GM12878 (cell line): ENCODE data around the gene CLCNKA. TPM values are rescaled to one million over a fixed set of nuclear protein-coding genes. Genes with fewer than 3 reads are reported as not detected.
A peak's percentile ranks its signal among the peaks of the same experiment; 100 is the strongest.
"Not testable (repeated sequence)": the region's sequence is repeated elsewhere in the genome, so short reads cannot be mapped to it uniquely, and the experiment has no call there.

Experiments
- ATAC-seq: fragments of 200-7000 bp; cut with Tn5 transposase; 3 replicates; pipeline ENCODE4 v1.9.1; 2020; ENCODE audit warnings: mild to moderate bottlenecking, moderate library complexity
- BruUV-seq: library from RNA; stranded (reverse); fragments of 400-500 nt; replicated peaks from 2 replicates; lab custom pipeline; 2021; lab: Mats Ljungman, UMichigan
- CTCF ChIA-PET: fragments of 300-600 bp; sonication (Branson Sonifier 250); formaldehyde crosslinking; extraction: SDS; loops from one replicate; lab custom pipeline; 2021; ENCODE audit warnings: inconsistent platforms; lab: Yijun Ruan, JAX
- POLR2A ChIA-PET: fragments of 350-600 bp; formaldehyde crosslinking; extraction: SDS; loops from one replicate; lab custom pipeline; 2021; ENCODE audit warnings: inconsistent platforms; lab: Charles Lee
- RAD21 ChIA-PET: fragments of 300-600 bp; sonication (Branson Sonifier 250); formaldehyde crosslinking; loops from one replicate; lab custom pipeline; 2023; ENCODE audit warnings: antibody characterized with exemption; ENCODE audit not compliant: unreplicated experiment; lab: Charles Lee
- SMC1A ChIA-PET: fragments of 300-600 bp; sonication (Branson Sonifier 250); formaldehyde crosslinking; loops from one replicate; lab custom pipeline; 2023; ENCODE audit not compliant: unreplicated experiment, uncharacterized antibody; lab: Charles Lee
- DNase-seq: peaks from one replicate; pipeline ENCODE4 v3.0.0-alpha.2; 2011; ENCODE audit warnings: low read depth, low spot score
- FAIRE-seq: peaks from 3 replicates; lab custom pipeline; 2011; peaks lifted over from hg19 to GRCh38; lab: Jason Lieb, UNC
- H2AFZ ChIP-seq: 2 replicates; pipeline ENCODE4 v1.6.0; 2011; ENCODE audit warnings: low read depth, low read length, control low read depth; ENCODE audit not compliant: control insufficient read depth
- H3K27ac ChIP-seq: 2 replicates; pipeline ENCODE4 v1.5.1; 2011; ENCODE audit warnings: control low read depth; ENCODE audit not compliant: control insufficient read depth, insufficient read depth
- H3K27me3 ChIP-seq, 2 experiments: replicated peaks in 1 of 2; 2 replicates each; pipeline versions ENCODE4 v1.6.0 to v1.6.1; 2011; ENCODE audit warnings: low read length in 1 of 2; ENCODE audit not compliant: control insufficient read depth in 2 of 2, insufficient read depth in 2 of 2
- H3K36me3 ChIP-seq, 2 experiments: 2 replicates each; pipeline ENCODE4 v1.5.1; 2011; ENCODE audit warnings: low read length in 1 of 2; ENCODE audit not compliant: control insufficient read depth in 2 of 2, insufficient read depth in 2 of 2
- H3K4me1 ChIP-seq: 2 replicates; pipeline ENCODE4 v1.6.1; 2011; ENCODE audit warnings: mild to moderate bottlenecking, low read length, moderate library complexity, mixed read lengths; ENCODE audit not compliant: control insufficient read depth, insufficient read depth
- H3K4me2 ChIP-seq: 2 replicates; pipeline ENCODE4 v1.6.0; 2011; ENCODE audit warnings: control low read depth; ENCODE audit not compliant: control insufficient read depth, insufficient read depth
- H3K4me3 ChIP-seq: fragments of 200-600 bp; sonication (generic); 2 replicates; pipeline ENCODE4 v1.5.1; 2016
- H3K79me2 ChIP-seq: 2 replicates; pipeline ENCODE4 v1.6.0; 2011; ENCODE audit warnings: low read length; ENCODE audit not compliant: control insufficient read depth, insufficient read depth
- H3K9ac ChIP-seq: 2 replicates; pipeline ENCODE4 v1.8.0; 2011; ENCODE audit warnings: low read length, control low read depth, mixed read lengths; ENCODE audit not compliant: control insufficient read depth, insufficient read depth
- H3K9me3 ChIP-seq: replicated peaks from 3 replicates; pipeline ENCODE4 v1.5.1; 2011; ENCODE audit warnings: mild to moderate bottlenecking, low read length; ENCODE audit not compliant: control insufficient read depth, insufficient read depth
- H4K20me1 ChIP-seq: 2 replicates; pipeline ENCODE4 v1.6.0; 2011; ENCODE audit not compliant: control insufficient read depth, insufficient read depth
- PAX8 ChIP-seq: fragments of 450-650 bp; IDR thresholded peaks from 2 replicates; pipeline ENCODE4 v1.6.1; 2017; ENCODE audit warnings: mild to moderate bottlenecking, moderate library complexity
- SMC3 ChIP-seq: IDR thresholded peaks from 2 replicates; pipeline ENCODE4 v1.6.1; 2011; ENCODE audit warnings: low read length, improper control_type of control experiment, borderline replicate concordance
- WGBS: methylation state at CpG from one replicate; pipeline ENCODE4 v1.1.6; 2016; ENCODE audit warnings: low lambda C conversion rate; ENCODE audit not compliant: insufficient replicate concordance, insufficient coverage; ENCODE audit errors: missing lambda C conversion rate; 5-methylcytosine and 5-hydroxymethylcytosine counted together
- in situ Hi-C: fragments of 300-500 bp; cut with MboI; formaldehyde crosslinking; loops from 9 replicates; pipeline ENCODE4 v1.14.3; 2018; ENCODE audit warnings: mixed read lengths
- intact Hi-C: fragments of 100-400 bp; cut with micrococcal nuclease; formaldehyde crosslinking; loops from one replicate; pipeline ENCODE4 v1.14.2; 2022; ENCODE audit not compliant: unreplicated experiment
- polyA plus RNA-seq, 11 experiments: library from polyadenylated mRNA; depleted of rRNA in 4 of 11; unstranded in 6 of 11; stranded (reverse) in 5 of 11; fragments of >200 nt; fragmentation: Nextera tagmentation in 4 of 11; fragmentation: Illumina TruSeq in 1 of 11; extraction: Ambion mirVana in 4 of 11; extraction: Trizol in 1 of 11; gene quantifications; 1 replicate in 1 of 11; 2 replicates in 10 of 11; pipeline versions ENCODE4 v1.2.1 to v1.2.3, GENCODE V29; 2011 to 2016; ENCODE audit warnings: inconsistent platforms in 2 of 11, missing spikeins in 2 of 11, low read depth in 1 of 11
- total RNA-seq, 4 experiments: library from RNA; depleted of rRNA in 3 of 4; stranded (reverse); fragments of >200 nt in 3 of 4; fragmentation: Illumina TruSeq in 1 of 4; extraction: Trizol in 1 of 4; gene quantifications; 2 replicates each; pipeline versions ENCODE4 v1.2.1 to v1.2.3, GENCODE V29; 2013 to 2021
- TF ChIP-seq, protein P1 (sequence below): fragments of 450-650 bp; IDR thresholded peaks from 2 replicates; pipeline ENCODE4 v1.6.1; 2017; ENCODE audit warnings: mild to moderate bottlenecking, moderate library complexity
- TF ChIP-seq, protein P2 (sequence below): fragments of 150-350 bp; IDR thresholded peaks from 2 replicates; pipeline ENCODE4 v1.6.1; 2014; ENCODE audit warnings: mild to moderate bottlenecking, low read depth, low read length
- TF ChIP-seq, protein P3 (sequence below): IDR thresholded peaks from 2 replicates; pipeline ENCODE4 v1.6.1; 2011; ENCODE audit warnings: mild to moderate bottlenecking, low read depth, low read length, moderate library complexity; ENCODE audit not compliant: insufficient replicate concordance
- TF ChIP-seq, protein P4 (sequence below), 3 experiments: IDR thresholded peaks in 2 of 3; conservative IDR thresholded peaks in 1 of 3; 2 replicates each; pipeline ENCODE4 v1.5.1; 2011; ENCODE audit warnings: low read depth in 3 of 3, low read length in 3 of 3, mild to moderate bottlenecking in 3 of 3, control low read depth in 2 of 3, moderate library complexity in 2 of 3, inconsistent platforms in 1 of 3, mixed read lengths in 1 of 3; ENCODE audit not compliant: control insufficient read depth in 2 of 3, insufficient read depth in 1 of 3; ENCODE audit errors: extremely low read depth in 1 of 3

The CLCNKA gene
- total and polyA plus RNA-seq, 10 of the 15 experiments (the other 5 are each of a cell fraction or from before 2014, with no cell fraction given) = 0.02 to 0.15 (median 0.08) TPM; not detected in 6

DNA sequence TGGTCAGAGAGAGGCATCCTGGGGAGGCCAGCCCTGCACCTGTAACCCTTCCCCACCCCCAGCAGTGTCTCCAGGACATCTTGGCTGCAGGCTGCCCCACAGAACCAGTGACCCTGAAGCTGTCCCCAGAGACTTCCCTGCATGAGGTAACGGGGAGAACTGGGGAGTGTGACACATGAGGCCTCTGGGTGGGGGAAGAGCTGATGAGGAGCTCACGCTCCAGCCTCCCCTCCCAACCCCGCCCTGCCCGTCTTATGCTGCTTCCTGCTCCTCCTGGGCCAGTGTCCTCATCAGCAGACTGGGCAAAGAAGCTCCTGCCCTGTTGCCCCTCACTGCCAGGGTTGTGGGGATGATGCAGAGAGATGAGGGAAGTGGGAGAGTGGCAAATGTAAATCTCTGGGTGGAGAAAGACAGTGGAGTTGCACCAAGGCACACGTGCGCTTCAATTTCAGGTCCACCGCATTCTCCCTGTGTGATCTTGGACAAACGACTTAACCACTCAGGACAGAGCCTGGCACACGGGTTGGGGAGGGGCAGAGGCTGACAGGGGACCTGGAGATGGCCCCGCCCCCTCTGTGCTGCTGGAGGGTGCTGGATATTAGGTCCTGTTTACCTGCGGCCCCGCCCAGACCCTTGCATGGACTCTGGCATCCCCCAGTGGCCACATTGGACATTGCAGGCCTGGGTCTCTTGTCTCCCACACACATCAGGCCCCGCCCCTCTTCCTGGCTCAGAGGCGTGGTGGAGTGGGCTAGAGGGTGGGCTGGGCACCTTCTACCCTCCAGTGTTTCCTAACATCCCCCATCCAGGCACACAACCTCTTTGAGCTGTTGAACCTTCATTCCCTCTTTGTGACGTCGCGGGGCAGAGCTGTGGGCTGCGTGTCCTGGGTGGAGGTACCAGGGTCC lies 34.0 kb downstream of the CLCNKA start (continued):
- TF ChIP-seq, protein P1, sequence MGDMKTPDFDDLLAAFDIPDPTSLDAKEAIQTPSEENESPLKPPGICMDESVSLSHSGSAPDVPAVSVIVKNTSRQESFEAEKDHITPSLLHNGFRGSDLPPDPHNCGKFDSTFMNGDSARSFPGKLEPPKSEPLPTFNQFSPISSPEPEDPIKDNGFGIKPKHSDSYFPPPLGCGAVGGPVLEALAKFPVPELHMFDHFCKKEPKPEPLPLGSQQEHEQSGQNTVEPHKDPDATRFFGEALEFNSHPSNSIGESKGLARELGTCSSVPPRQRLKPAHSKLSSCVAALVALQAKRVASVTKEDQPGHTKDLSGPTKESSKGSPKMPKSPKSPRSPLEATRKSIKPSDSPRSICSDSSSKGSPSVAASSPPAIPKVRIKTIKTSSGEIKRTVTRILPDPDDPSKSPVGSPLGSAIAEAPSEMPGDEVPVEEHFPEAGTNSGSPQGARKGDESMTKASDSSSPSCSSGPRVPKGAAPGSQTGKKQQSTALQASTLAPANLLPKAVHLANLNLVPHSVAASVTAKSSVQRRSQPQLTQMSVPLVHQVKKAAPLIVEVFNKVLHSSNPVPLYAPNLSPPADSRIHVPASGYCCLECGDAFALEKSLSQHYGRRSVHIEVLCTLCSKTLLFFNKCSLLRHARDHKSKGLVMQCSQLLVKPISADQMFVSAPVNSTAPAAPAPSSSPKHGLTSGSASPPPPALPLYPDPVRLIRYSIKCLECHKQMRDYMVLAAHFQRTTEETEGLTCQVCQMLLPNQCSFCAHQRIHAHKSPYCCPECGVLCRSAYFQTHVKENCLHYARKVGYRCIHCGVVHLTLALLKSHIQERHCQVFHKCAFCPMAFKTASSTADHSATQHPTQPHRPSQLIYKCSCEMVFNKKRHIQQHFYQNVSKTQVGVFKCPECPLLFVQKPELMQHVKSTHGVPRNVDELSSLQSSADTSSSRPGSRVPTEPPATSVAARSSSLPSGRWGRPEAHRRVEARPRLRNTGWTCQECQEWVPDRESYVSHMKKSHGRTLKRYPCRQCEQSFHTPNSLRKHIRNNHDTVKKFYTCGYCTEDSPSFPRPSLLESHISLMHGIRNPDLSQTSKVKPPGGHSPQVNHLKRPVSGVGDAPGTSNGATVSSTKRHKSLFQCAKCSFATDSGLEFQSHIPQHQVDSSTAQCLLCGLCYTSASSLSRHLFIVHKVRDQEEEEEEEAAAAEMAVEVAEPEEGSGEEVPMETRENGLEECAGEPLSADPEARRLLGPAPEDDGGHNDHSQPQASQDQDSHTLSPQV = 0 out of 2 replicates have a peak, but pooled peaks have one; percentile 64
- TF ChIP-seq, protein P2, sequence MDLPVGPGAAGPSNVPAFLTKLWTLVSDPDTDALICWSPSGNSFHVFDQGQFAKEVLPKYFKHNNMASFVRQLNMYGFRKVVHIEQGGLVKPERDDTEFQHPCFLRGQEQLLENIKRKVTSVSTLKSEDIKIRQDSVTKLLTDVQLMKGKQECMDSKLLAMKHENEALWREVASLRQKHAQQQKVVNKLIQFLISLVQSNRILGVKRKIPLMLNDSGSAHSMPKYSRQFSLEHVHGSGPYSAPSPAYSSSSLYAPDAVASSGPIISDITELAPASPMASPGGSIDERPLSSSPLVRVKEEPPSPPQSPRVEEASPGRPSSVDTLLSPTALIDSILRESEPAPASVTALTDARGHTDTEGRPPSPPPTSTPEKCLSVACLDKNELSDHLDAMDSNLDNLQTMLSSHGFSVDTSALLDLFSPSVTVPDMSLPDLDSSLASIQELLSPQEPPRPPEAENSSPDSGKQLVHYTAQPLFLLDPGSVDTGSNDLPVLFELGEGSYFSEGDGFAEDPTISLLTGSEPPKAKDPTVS = no peak
- peak; percentile 94 for TF ChIP-seq SMC3
- TF ChIP-seq PAX8 = no peak
- TF ChIP-seq, protein P3, sequence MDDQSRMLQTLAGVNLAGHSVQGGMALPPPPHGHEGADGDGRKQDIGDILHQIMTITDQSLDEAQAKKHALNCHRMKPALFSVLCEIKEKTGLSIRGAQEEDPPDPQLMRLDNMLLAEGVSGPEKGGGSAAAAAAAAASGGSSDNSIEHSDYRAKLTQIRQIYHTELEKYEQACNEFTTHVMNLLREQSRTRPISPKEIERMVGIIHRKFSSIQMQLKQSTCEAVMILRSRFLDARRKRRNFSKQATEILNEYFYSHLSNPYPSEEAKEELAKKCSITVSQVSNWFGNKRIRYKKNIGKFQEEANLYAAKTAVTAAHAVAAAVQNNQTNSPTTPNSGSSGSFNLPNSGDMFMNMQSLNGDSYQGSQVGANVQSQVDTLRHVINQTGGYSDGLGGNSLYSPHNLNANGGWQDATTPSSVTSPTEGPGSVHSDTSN = no peak
- TF ChIP-seq, protein P4, sequence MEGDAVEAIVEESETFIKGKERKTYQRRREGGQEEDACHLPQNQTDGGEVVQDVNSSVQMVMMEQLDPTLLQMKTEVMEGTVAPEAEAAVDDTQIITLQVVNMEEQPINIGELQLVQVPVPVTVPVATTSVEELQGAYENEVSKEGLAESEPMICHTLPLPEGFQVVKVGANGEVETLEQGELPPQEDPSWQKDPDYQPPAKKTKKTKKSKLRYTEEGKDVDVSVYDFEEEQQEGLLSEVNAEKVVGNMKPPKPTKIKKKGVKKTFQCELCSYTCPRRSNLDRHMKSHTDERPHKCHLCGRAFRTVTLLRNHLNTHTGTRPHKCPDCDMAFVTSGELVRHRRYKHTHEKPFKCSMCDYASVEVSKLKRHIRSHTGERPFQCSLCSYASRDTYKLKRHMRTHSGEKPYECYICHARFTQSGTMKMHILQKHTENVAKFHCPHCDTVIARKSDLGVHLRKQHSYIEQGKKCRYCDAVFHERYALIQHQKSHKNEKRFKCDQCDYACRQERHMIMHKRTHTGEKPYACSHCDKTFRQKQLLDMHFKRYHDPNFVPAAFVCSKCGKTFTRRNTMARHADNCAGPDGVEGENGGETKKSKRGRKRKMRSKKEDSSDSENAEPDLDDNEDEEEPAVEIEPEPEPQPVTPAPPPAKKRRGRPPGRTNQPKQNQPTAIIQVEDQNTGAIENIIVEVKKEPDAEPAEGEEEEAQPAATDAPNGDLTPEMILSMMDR (IDR thresholded peaks at IDR 0.05 in 2 of 3, conservative IDR thresholded peaks at IDR 0.05 in 1 of 3; ENCODE audit: control insufficient read depth in 2 of 3, extremely low read depth in 1 of 3, insufficient read depth in 1 of 3, low read depth in 3 of 3, low read length in 3 of 3) = peak; percentile 97 to 100 (median 98)

DNA sequence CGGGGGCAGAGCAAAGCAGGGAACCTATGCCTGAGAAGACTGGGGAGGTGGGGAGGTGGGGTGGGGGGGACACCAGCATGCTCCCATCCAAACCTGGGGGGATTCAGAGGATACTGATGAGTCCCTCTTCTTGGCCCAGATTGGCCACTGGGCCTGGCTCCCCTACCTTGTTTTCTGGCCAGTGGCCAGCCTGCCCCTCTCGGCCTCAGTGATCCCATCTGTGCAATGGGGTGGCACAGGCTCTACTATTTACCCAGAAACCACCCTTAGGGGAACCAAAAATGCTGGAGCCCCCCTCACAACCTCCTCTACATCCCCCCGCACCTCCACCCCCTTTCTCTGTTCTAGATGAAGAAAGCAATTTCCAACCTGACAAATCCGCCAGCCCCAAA lies 34.7 kb downstream of the CLCNKA start:
- CTCF ChIA-PET = interaction anchor here (0.6 to 5.5 kb wide), 5 partner anchors 23 to 264 kb away, joined by 3 to 81 read pairs (median 5); no protein-coding TSS in a partner anchor
- H3K4me1 ChIP-seq, H4K20me1 ChIP-seq, H3K36me3 ChIP-seq, H3K27ac ChIP-seq, H3K9ac ChIP-seq, H2AFZ ChIP-seq, H3K79me2 ChIP-seq, H3K9me3 ChIP-seq, in situ Hi-C loops, DNase-seq, H3K27me3 ChIP-seq, BruUV-seq, H3K4me3 ChIP-seq, ATAC-seq, H3K4me2 ChIP-seq, FAIRE-seq, POLR2A ChIA-PET: not testable (repeated sequence)
- 44% methylated on average over 4 of the region's 4 CpGs for WGBS
- intact Hi-C loops = loop anchor here (1.0 to 10.0 kb wide), 3 partner anchors 47 to 264 kb away; no protein-coding TSS in a partner anchor
- SMC1A ChIA-PET = interaction anchor here (0.6 to 3.5 kb wide), 2 partner anchors 46 to 49 kb away, joined by 3 to 17 read pairs; no protein-coding TSS in a partner anchor
- RAD21 ChIA-PET = interaction anchor here (0.5 to 2.3 kb wide), 4 partner anchors 47 to 265 kb away, joined by 3 to 9 read pairs (median 4); no protein-coding TSS in a partner anchor
